GM13977 (cell line): ENCODE data around the gene HSP90AB1.

ENCODE experiments used
- DNase-seq: peaks from one replicate; pipeline ENCODE4 v3.0.0; 2012; ENCODE audit warnings: low spot score
- CTCF ChIP-seq: IDR thresholded peaks from 2 replicates; pipeline ENCODE4 v1.5.1; 2012; ENCODE audit warnings: mild to moderate bottlenecking, control low read depth; ENCODE audit not compliant: insufficient read depth; ENCODE audit errors: extremely low read depth, missing control alignments
- in situ Hi-C: fragments of 300-500 bp; cut with MboI; formaldehyde crosslinking; loops from one replicate; pipeline ENCODE4 v1.12.0; 2022; ENCODE audit warnings: low sequenced_read_pairs, low pct_unique_long_range_greater_than_20kb, mixed read lengths, inconsistent platforms; ENCODE audit not compliant: unreplicated experiment

Gene HSP90AB1

GRCh38 chr6:44246663-44247337 lies at the start of gene HSP90AB1:
TSS of gene HSP90AB1 (plus strand) at chr6:44247101. CDS start at chr6:44248630, 1,529 bp downstream.
- DNase-seq = peak; percentile 98
- no peak for TF ChIP-seq CTCF
- in situ Hi-C loops = no loop called here

DNA sequence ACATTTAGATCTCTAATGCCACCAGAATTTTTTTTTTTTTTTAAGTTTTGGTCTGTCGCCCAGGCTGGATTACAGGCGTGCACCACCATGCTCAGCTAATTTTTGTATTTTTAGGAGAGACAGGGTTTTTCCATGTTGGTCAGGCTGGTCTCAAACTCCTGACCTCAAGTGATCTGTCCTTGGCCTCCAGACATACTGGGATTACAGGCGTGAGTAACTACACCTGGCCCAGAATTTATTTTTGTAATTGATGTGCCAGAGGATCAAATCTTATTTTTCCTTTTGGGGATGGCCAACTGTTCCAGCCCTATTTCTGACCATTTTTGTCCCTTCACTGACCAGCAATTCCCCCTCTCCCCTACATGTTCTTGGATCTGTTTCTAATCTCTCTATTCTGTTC lies 48.2 kb upstream of the HSP90AB1 start:
- no peak for DNase-seq
- TF ChIP-seq CTCF = no peak
- in situ Hi-C loops = no loop called here

DNA sequence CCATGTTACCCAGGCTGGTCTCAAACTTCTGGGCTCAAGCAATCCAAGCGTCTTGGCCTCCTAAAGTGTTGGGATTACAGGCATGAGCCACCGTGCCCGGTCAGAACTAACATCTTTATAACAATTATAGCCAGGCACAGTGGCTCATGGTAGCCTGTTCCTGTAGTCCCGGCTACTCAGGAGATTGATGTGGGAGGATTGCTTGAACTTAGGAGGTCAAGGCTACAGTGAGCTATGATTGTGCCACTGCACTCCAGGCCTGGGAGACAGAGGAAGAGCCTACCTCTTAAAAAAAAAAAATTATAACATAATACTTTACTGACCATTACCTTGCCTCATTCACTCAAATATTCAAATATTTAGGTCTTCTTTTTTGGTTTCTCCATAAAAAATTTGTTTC lies 47.0 kb upstream of the HSP90AB1 start:
- no peak for DNase-seq
- in situ Hi-C loops = no loop called here
- no peak for TF ChIP-seq CTCF

GRCh38 chr6:44201200-44201599 lies 45.7 kb upstream of the HSP90AB1 start:
- TF ChIP-seq CTCF = no peak
- no peak for DNase-seq
- in situ Hi-C loops = no loop called here

- in situ Hi-C loops = no loop called here
- DNase-seq = no peak
- no peak for TF ChIP-seq CTCF
Observed at GRCh38 chr6:44201638-44202303, 45.1 kb upstream of the HSP90AB1 start.

DNA sequence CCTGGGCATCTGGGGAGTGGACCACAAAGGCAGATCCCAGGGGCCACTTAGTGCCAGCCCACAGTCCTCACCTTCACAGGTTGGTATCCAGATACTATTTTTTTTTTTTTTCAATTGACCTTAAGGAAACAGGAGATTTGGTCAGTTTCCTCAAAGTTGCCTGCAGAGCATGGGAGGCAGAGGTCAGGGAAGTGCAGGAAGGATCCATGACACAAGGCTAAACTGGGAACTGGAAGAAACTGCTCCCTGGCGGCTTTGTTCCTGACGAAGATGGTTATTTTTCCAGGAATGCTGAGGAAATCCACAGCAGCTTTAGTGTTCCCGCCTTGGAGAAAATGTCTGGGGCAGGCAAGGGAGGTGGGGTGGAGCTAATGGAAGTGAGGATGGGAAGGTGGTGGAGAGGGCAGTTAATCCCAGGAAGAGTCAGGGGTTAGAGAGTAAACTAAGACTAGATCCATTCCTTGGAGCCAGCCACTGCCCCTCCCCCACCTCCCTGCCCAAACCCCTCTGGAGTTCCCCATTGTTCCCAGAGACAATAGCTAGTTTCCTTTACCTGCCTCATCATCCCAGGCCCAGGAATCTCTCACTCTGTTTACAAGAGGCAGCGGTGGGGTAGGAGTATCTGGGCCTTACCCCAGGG lies 44.4 kb upstream of the HSP90AB1 start:
- DNase-seq = no peak
- no peak for TF ChIP-seq CTCF
- in situ Hi-C loops = no loop called here
